H9 (cell line): Measurements from ENCODE around the gene KIF19. TPM values are rescaled to one million over a fixed set of nuclear protein-coding genes. Genes with fewer than 3 reads are reported as not detected.

ENCODE experiments used
- DNase-seq: peaks from one replicate; pipeline ENCODE4 v3.0.0-alpha.2; 2017
- H2AFZ ChIP-seq: one replicate; pipeline ENCODE4 v1.6.1; 2013; ENCODE audit warnings: mild to moderate bottlenecking, low read length, control low read depth, moderate library complexity
- H2AK5ac ChIP-seq: 2 replicates; pipeline ENCODE4 v1.6.1; 2013; ENCODE audit warnings: low read length, control low read depth, mixed read lengths; ENCODE audit not compliant: insufficient read length
- H2BK120ac ChIP-seq: one replicate; pipeline ENCODE4 v1.6.1; 2013; ENCODE audit warnings: low read depth, mild to moderate bottlenecking, low read length, control low read depth, inconsistent platforms; ENCODE audit not compliant: poor library complexity, severe bottlenecking
- H2BK12ac ChIP-seq: 2 replicates; pipeline ENCODE4 v1.6.1; 2013; ENCODE audit warnings: low read length, control low read depth, mixed read lengths, low read depth; ENCODE audit not compliant: insufficient read length
- H2BK15ac ChIP-seq: 2 replicates; pipeline ENCODE4 v1.6.1; 2013; ENCODE audit warnings: low read depth, low read length, control low read depth
- H2BK20ac ChIP-seq: one replicate; pipeline ENCODE4 v1.6.1; 2013; ENCODE audit warnings: low read depth, mild to moderate bottlenecking, low read length, control low read depth, inconsistent platforms; ENCODE audit not compliant: poor library complexity, severe bottlenecking
- H2BK5ac ChIP-seq: 2 replicates; pipeline ENCODE4 v1.6.1; 2013; ENCODE audit warnings: low read length, control low read depth, mixed read lengths; ENCODE audit not compliant: insufficient read length
- H3K14ac ChIP-seq: 2 replicates; pipeline ENCODE4 v1.6.1; 2013; ENCODE audit warnings: low read length, control low read depth; ENCODE audit not compliant: insufficient read depth
- H3K18ac ChIP-seq: 2 replicates; pipeline ENCODE4 v1.6.1; 2013; ENCODE audit warnings: low read depth, mild to moderate bottlenecking, mixed read lengths, low read length, control low read depth; ENCODE audit not compliant: insufficient read length
- H3K23ac ChIP-seq: 2 replicates; pipeline ENCODE4 v1.6.1; 2013; ENCODE audit warnings: low read length, control low read depth, mixed read lengths, low read depth; ENCODE audit not compliant: insufficient read length
- H3K23me2 ChIP-seq: 2 replicates; pipeline ENCODE4 v1.6.1; 2013; ENCODE audit warnings: low read depth, mild to moderate bottlenecking, mixed read lengths, low read length, control low read depth; ENCODE audit not compliant: insufficient read length, poor library complexity, severe bottlenecking
- H3K27ac ChIP-seq: 2 replicates; pipeline ENCODE4 v1.5.1; 2013; ENCODE audit warnings: low read length, control low read depth, mixed read lengths, low read depth; ENCODE audit not compliant: insufficient read length
- H3K27me3 ChIP-seq: 2 replicates; pipeline ENCODE4 v1.6.1; 2013; ENCODE audit warnings: low read length, control low read depth, inconsistent platforms; ENCODE audit not compliant: insufficient read depth
- H3K4ac ChIP-seq: 2 replicates; pipeline ENCODE4 v1.6.1; 2013; ENCODE audit warnings: low read depth, mild to moderate bottlenecking, control low read depth, inconsistent platforms, low read length, moderate library complexity
- H3K4me1 ChIP-seq: 2 replicates; pipeline ENCODE4 v1.6.1; 2013; ENCODE audit warnings: low read length, control low read depth, inconsistent platforms; ENCODE audit not compliant: insufficient read depth
- H3K4me2 ChIP-seq: 2 replicates; pipeline ENCODE4 v1.6.1; 2013; ENCODE audit warnings: low read length, control low read depth, mixed read lengths; ENCODE audit not compliant: insufficient read length, insufficient read depth
- H3K56ac ChIP-seq: 2 replicates; pipeline ENCODE4 v1.6.1; 2013; ENCODE audit warnings: low read depth, mild to moderate bottlenecking, mixed read lengths, low read length, control low read depth; ENCODE audit not compliant: insufficient read length
- H3K79me1 ChIP-seq: 2 replicates; pipeline ENCODE4 v1.6.1; 2013; ENCODE audit warnings: low read depth, mild to moderate bottlenecking, moderate library complexity, low read length, control low read depth, inconsistent platforms; ENCODE audit not compliant: insufficient read depth, poor library complexity, severe bottlenecking
- H3K79me2 ChIP-seq: 2 replicates; pipeline ENCODE4 v1.6.1; 2013; ENCODE audit warnings: low read length, control low read depth, inconsistent platforms; ENCODE audit not compliant: insufficient read depth
- H3K9ac ChIP-seq: 2 replicates; pipeline ENCODE4 v1.6.1; 2013; ENCODE audit warnings: low read length, control low read depth, mixed read lengths; ENCODE audit not compliant: insufficient read length; ENCODE audit errors: extremely low read depth
- H3K9me3 ChIP-seq: one replicate; pipeline ENCODE4 v1.6.1; 2013; ENCODE audit warnings: low read depth, low read length, inconsistent platforms; ENCODE audit not compliant: control insufficient read depth
- H3T11ph ChIP-seq: one replicate; pipeline ENCODE4 v1.6.1; 2013; ENCODE audit warnings: mild to moderate bottlenecking, low read length, control low read depth, inconsistent platforms
- H4K20me1 ChIP-seq: one replicate; pipeline ENCODE4 v1.6.1; 2013; ENCODE audit not compliant: control insufficient read depth, insufficient read length, insufficient read depth
- H4K5ac ChIP-seq: 2 replicates; pipeline ENCODE4 v1.6.1; 2013; ENCODE audit warnings: low read depth, mild to moderate bottlenecking, mixed read lengths, low read length, control low read depth; ENCODE audit not compliant: insufficient read length
- H4K8ac ChIP-seq: replicated peaks from 2 replicates; pipeline ENCODE4 v1.6.1; 2013; ENCODE audit warnings: low read length, control low read depth, mixed read lengths, low read depth; ENCODE audit not compliant: insufficient read length
- H4K91ac ChIP-seq: 2 replicates; pipeline ENCODE4 v1.6.1; 2013; ENCODE audit warnings: low read depth, mild to moderate bottlenecking, moderate library complexity, mixed read lengths, low read length, control low read depth; ENCODE audit not compliant: insufficient read length
- H3K27ac Mint-ChIP-seq, 3 experiments: 2 replicates in 2 of 3; 3 replicates in 1 of 3; pipeline ENCODE4 v1.8.0; 2020 to 2021; ENCODE audit warnings: mixed read lengths in 3 of 3, mild to moderate bottlenecking in 1 of 3, moderate library complexity in 1 of 3
- H3K27me3 Mint-ChIP-seq: 2 replicates; pipeline ENCODE4 v1.8.0; 2021; ENCODE audit warnings: low read depth, mild to moderate bottlenecking, moderate library complexity, mixed read lengths
- H3K36me3 Mint-ChIP-seq, 3 experiments: 2 replicates in 2 of 3; 3 replicates in 1 of 3; pipeline ENCODE4 v1.8.0; 2020 to 2021; ENCODE audit warnings: low read depth in 3 of 3, mixed read lengths in 3 of 3; ENCODE audit not compliant: insufficient read depth in 1 of 3
- H3K4me1 Mint-ChIP-seq, 2 experiments: 2 replicates each; pipeline ENCODE4 v1.8.0; 2020; ENCODE audit warnings: mixed read lengths in 2 of 2
- H3K4me3 Mint-ChIP-seq, 2 experiments: 2 replicates in 1 of 2; 3 replicates in 1 of 2; pipeline ENCODE4 v1.8.0; 2020 to 2021; ENCODE audit warnings: mild to moderate bottlenecking in 2 of 2, mixed read lengths in 2 of 2, moderate library complexity in 1 of 2
- H3K9me3 Mint-ChIP-seq, 2 experiments: 2 replicates in 1 of 2; 3 replicates in 1 of 2; pipeline ENCODE4 v1.8.0; 2020; ENCODE audit warnings: mild to moderate bottlenecking in 2 of 2, mixed read lengths in 2 of 2, moderate library complexity in 1 of 2
- CTCF ChIP-seq: fragments of 200-600 bp; sonication (generic); conservative IDR thresholded peaks from 3 replicates; pipeline ENCODE4 v1.8.0; 2021; ENCODE audit warnings: antibody characterized with exemption, mild to moderate bottlenecking
- WGBS: extraction: QIAGEN DNeasy Blood & Tissue Kit; methylation state at CpG from one replicate; pipeline ENCODE4 v1.1.7; 2013; ENCODE audit warnings: missing lambda C conversion rate, low lambda C conversion rate, mixed read lengths; ENCODE audit not compliant: insufficient read length; ENCODE audit errors: extremely low coverage; 5-methylcytosine and 5-hydroxymethylcytosine counted together
- total RNA-seq: library from RNA; stranded (reverse); gene quantifications from 2 replicates; pipeline ENCODE4 v1.2.1, GENCODE V29; 2021

KIF19 gene
- total RNA-seq, 1 experiment from 2014 or later: 0.13 TPM

- no peak overlapping the region for H3K18ac ChIP-seq
- Mint-ChIP-seq H3K4me3 (peak overlapping the region in 1 of 2 experiments; percentile 48; a peak in 1 of 5 replicates), H3K9me3 (no peaks in the 10 kb centered on the region; a peak in 1 of 5 replicates), H3K36me3 (peaks cover 0 to 9% (median 7%) of the 10 kb centered on the region in 3 experiments; a peak in 4 of 7 replicates), H3K4me1 (peaks cover 16 to 38% of the 10 kb centered on the region in 2 experiments), H3K27me3 (peaks cover 80% of the 10 kb centered on the region), H3K27ac (no peak overlapping the region)
- no peak overlapping the region for H2BK5ac ChIP-seq
- no peak overlapping the region for H3K23ac ChIP-seq
- no peak overlapping the region for H2BK15ac ChIP-seq
- H4K20me1 ChIP-seq: no peaks in the 10 kb centered on the region
- H2AFZ ChIP-seq: no peak overlapping the region
- H2AK5ac ChIP-seq: no peak overlapping the region
- DNase-seq: no peak
- H2BK20ac ChIP-seq: no peak overlapping the region
- H2BK120ac ChIP-seq: no peak overlapping the region
- no peak for TF ChIP-seq CTCF
- H4K8ac ChIP-seq: no peak overlapping the region
- H2BK12ac ChIP-seq: no peak overlapping the region
- H3K79me1 ChIP-seq: no peaks in the 10 kb centered on the region
- no peaks in the 10 kb centered on the region for H3K9me3 ChIP-seq
- no peak overlapping the region for H3K14ac ChIP-seq
- H3K79me2 ChIP-seq: no peaks in the 10 kb centered on the region
- peaks cover 8% of the 10 kb centered on the region; the same call in 1 of the 2 replicates for H3K27me3 ChIP-seq
- no peak overlapping the region for H4K91ac ChIP-seq
- H3K4ac ChIP-seq: no peak overlapping the region
- WGBS: no CpG with 5 or more reads among the region's 32 CpGs
- H3K4me1 ChIP-seq: peaks cover 2% of the 10 kb centered on the region; the same call in 1 of the 2 replicates
- no peak overlapping the region for H3K56ac ChIP-seq
- no peak overlapping the region for H4K5ac ChIP-seq
- no peak overlapping the region for H3T11ph ChIP-seq
- H3K23me2 ChIP-seq: peaks cover 3% of the 10 kb centered on the region
- no peak overlapping the region for H3K9ac ChIP-seq
- H3K27ac ChIP-seq: no peak overlapping the region
- H3K4me2 ChIP-seq: no peak overlapping the region
Observed at GRCh38 chr17:74357466-74357809, 31.4 kb downstream of the KIF19 start.
